Measurements from ENCODE around the gene WDFY3.

Gene WDFY3

DNA sequence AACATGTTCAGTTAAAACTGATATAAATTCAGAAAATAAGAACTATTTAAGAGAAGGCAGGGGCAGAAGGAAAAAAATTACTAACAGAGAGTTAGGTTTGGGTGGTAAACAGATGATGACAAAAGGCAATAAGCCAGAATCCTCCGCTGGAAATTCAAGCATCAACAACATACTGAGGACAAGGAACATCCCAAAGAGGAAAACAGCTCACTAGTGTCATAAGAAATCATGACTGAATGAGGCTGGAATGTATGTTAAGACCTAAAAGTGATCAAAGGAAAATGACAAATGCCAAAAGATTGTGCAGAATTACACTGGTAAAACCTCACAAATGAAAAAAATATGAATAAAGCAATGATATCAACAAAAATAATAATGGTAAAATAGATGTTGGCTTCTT, 88.4 kb downstream of the WDFY3 start:
- no peaks in the 10 kb centered on the region for H3K79me2 ChIP-seq (ENCODE audit: insufficient read depth, low read length)
- H3F3A ChIP-seq (ENCODE audit: insufficient read depth), result no peaks in the 10 kb centered on the region
- H3K27ac ChIP-seq (ENCODE audit: low read depth, low read length), result no peak overlapping the region
- H4K20me1 ChIP-seq (ENCODE audit: low read depth, low read length), result no peaks in the 10 kb centered on the region
- no peaks in the 10 kb centered on the region for H3K9me2 ChIP-seq (replicated peaks; ENCODE audit: insufficient read depth, low read length)
- H3K4me2 ChIP-seq (ENCODE audit: low read depth, low read length, poor library complexity, severe bottlenecking), result no peak overlapping the region
- H3K9me3 ChIP-seq (ENCODE audit: insufficient read depth, low read length), result no peaks in the 10 kb centered on the region
- no peak overlapping the region for H3K9ac ChIP-seq (ENCODE audit: low read length)
- no peaks in the 10 kb centered on the region for H3K27me3 ChIP-seq (ENCODE audit: low read length)
- no peak overlapping the region for H3K4me3 ChIP-seq (ENCODE audit: insufficient read depth, low read length, poor library complexity, severe bottlenecking)
- H3K36me3 ChIP-seq (ENCODE audit: low read length), result no peaks in the 10 kb centered on the region
- TF ChIP-seq EZH2phosphoT487 (conservative IDR thresholded peaks at IDR 0.05; ENCODE audit: low read length), result no peak
- no peak for TF ChIP-seq CTCF (IDR thresholded peaks at IDR 0.05; ENCODE audit: insufficient read depth, low read length, poor library complexity, severe bottlenecking)
- H2AFZ ChIP-seq (ENCODE audit: low read depth, low read length, severe bottlenecking), result no peak overlapping the region

- Histone ChIP-seq H3K9me3 (ENCODE audit: insufficient read depth, low read length) (no peaks in the 10 kb centered on the region), H4K20me1 (ENCODE audit: low read depth, low read length) (no peaks in the 10 kb centered on the region), H3K4me3 (ENCODE audit: insufficient read depth, low read length, poor library complexity, severe bottlenecking) (no peak overlapping the region), H3K9me2 (replicated peaks; ENCODE audit: insufficient read depth, low read length) (no peaks in the 10 kb centered on the region), H2AFZ (ENCODE audit: low read depth, low read length, severe bottlenecking) (no peak overlapping the region), H3K27me3 (ENCODE audit: low read length) (no peaks in the 10 kb centered on the region), H3K36me3 (ENCODE audit: low read length) (no peaks in the 10 kb centered on the region), H3F3A (ENCODE audit: insufficient read depth) (no peaks in the 10 kb centered on the region), H3K27ac (ENCODE audit: low read depth, low read length) (no peak overlapping the region), H3K9ac (ENCODE audit: low read length) (no peak overlapping the region), H3K4me2 (ENCODE audit: low read depth, low read length, poor library complexity, severe bottlenecking) (no peak overlapping the region), H3K79me2 (ENCODE audit: insufficient read depth, low read length) (no peaks in the 10 kb centered on the region)
- TF ChIP-seq EZH2phosphoT487 (conservative IDR thresholded peaks at IDR 0.05; ENCODE audit: low read length), result no peak
- TF ChIP-seq CTCF (IDR thresholded peaks at IDR 0.05; ENCODE audit: insufficient read depth, low read length, poor library complexity, severe bottlenecking), result no peak
Observed at GRCh38 chr4:84877051-84877833, 89.2 kb downstream of the WDFY3 start.

DNA sequence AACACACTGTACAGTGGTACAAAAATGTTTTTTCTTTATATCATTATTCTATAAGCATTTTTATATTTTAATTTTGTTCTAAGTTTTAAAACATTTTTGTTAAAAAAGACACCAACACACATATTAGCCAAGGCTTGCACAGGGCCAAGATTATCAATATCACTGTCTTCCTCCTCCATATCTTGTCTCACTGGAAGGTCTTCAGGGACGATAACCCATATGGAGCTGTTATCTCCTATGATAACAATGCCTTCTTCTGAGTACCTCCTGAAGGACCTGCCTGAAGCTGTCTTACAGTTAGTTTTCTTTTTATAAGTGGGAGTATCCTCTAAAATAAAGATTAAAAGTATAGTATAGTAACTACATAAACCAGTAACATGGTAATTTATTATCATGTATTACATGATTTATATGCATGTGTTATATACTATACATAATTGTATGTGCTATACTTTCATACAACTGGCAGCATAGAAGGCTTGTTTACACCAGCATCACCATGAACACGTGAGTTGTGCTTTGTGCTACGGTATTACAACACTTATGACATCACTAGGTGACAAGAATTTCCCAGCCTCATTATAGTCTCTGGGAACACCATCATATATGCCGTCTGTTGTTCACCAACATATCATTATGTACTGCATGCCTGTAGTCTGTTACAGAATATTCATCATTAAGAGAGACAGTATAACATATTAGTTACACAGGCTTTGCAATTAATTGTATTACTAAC, 90.7 kb downstream of the WDFY3 start:
- Histone ChIP-seq H2AFZ (ENCODE audit: low read depth, low read length, severe bottlenecking) (no peak overlapping the region), H3K9me2 (replicated peaks; ENCODE audit: insufficient read depth, low read length) (no peaks in the 10 kb centered on the region), H3K27me3 (ENCODE audit: low read length) (no peaks in the 10 kb centered on the region), H3F3A (ENCODE audit: insufficient read depth) (no peaks in the 10 kb centered on the region), H3K4me2 (ENCODE audit: low read depth, low read length, poor library complexity, severe bottlenecking) (no peak overlapping the region), H3K79me2 (ENCODE audit: insufficient read depth, low read length) (no peaks in the 10 kb centered on the region), H3K9me3 (ENCODE audit: insufficient read depth, low read length) (no peaks in the 10 kb centered on the region), H3K9ac (ENCODE audit: low read length) (no peak overlapping the region), H3K27ac (ENCODE audit: low read depth, low read length) (no peak overlapping the region), H4K20me1 (ENCODE audit: low read depth, low read length) (no peaks in the 10 kb centered on the region), H3K4me3 (ENCODE audit: insufficient read depth, low read length, poor library complexity, severe bottlenecking) (no peak overlapping the region), H3K36me3 (ENCODE audit: low read length) (no peaks in the 10 kb centered on the region)
- no peak for TF ChIP-seq EZH2phosphoT487 (conservative IDR thresholded peaks at IDR 0.05; ENCODE audit: low read length)
- no peak for TF ChIP-seq CTCF (IDR thresholded peaks at IDR 0.05; ENCODE audit: insufficient read depth, low read length, poor library complexity, severe bottlenecking)

Data from SU-DHL-6 (cell line).